Left renal cortex interstitium (tissue), 4 donors: ENCODE measurements around the gene TMEM54. TPM values are rescaled to one million over a fixed set of nuclear protein-coding genes. Genes with fewer than 3 reads are reported as not detected.

Source experiments
- DNase-seq, 4 donors: peaks; one replicate each; pipeline ENCODE4 v3.0.0-alpha.2; 2013; ENCODE audit warnings: low read depth in 4 of 4, low spot score in 2 of 4, missing footprints in 1 of 4
- polyA plus RNA-seq, 4 donors: library from polyadenylated mRNA; unstranded; fragments of 120-200 nt; gene quantifications; one replicate each; pipeline ENCODE4 v1.2.1, GENCODE V29; 2013; ENCODE audit not compliant: insufficient read length in 4 of 4

TMEM54 gene
- polyA plus RNA-seq, 4 donors, result 5.5 to 13.1 (median 10.4) TPM

- DNase-seq, result no peak
Observed at GRCh38 chr1:32883338-32884031, 17.7 kb downstream of the TMEM54 start.

DNA sequence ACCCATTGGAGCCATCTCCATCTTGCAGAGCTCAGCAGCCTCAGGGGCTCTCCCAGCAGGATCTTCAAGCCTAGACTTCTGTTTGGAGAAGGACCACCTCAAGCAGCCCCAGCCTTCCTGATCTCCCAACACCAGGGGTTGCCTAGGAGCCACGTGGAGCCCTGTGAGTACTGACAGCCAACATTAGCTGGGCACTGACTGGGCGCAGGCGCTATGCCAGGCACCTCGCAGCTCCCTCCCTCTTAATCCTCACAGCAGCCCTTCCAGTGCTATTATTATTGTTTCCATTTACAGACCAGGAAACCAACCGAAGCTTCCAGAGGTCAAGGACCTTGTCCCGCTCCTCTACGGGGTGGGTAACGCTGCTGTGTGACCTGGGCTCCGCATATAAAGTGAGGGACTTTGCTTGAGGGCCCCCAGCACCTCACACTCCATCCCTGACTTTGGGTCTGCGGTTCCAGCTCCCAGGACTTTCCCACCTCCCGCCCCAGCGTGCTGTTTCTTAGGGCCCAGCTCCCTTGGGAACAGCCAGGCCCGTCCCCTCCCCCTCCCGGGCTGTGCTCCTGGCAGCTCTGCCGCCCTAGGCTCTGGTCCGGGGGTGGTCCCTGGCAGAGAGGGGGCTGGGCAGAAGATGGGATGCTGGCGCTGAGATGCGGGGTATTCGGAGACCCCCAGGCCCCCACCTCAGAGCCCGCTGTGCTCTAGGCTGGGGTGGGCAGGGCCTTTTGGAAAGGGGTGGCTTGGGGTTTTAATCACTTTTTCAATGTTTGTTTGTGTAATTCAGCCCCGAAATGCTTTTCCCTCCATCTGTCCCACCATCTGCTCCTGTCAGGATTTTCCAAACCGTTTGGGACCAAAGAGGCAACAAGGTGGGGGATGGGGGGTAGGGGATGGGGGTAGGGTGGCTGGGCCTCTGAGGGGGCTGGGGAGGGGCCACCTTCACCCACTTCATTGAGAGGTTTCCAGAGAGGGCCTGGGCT, 19.0 kb downstream of the TMEM54 start:
- no peak for DNase-seq

GRCh38 chr1:32881291-32881690, 19.9 kb downstream of the TMEM54 start:
- DNase-seq, result no peak

DNA sequence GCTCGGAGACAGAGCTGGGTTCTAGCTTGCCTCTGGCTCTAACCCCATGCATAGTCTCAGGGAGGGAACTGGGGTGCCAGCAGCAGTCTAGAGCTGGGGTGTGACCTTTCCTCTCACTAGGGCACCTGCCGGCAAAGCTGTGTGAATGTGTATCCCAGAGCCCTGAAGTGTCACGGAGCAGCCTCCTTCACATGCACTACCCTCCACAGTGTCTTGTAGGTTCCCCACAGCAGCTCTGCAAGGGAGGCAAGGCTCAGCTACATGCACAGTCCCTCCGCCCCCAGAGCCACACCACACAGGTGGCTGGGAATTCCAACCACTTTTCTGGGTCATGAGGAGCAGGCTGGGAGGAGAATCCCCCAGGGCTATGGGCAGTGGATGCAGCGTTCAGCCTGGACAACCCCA, 22.6 kb downstream of the TMEM54 start:
- DNase-seq, result no peak

DNA sequence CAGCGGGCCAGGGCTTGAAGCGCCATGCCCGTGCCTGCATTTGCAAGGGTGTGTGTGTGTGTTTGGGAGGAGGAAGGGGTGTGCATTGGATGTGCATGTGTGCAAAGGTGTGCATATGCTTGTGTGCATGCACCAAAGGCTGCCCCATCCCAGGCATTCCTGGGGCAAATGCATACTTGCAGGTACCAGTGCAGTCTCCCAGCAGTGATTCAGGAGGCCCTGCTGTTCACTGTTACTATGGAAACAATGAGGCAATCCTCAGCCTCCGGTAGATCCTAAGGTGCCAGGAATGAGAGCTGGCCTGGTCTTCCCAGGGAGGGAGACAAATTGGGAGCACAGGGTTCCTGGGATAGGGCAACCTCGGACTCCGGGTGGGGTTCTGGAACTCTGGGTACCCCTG, 23.0 kb downstream of the TMEM54 start:
- no peak for DNase-seq

- no peak for DNase-seq
Observed at GRCh38 chr1:32877211-32878110, 23.7 kb downstream of the TMEM54 start.

GRCh38 chr1:32876341-32877210, 24.6 kb downstream of the TMEM54 start:
- no peak for DNase-seq

GRCh38 chr1:32874860-32875752, 26.1 kb downstream of the TMEM54 start:
- no peak for DNase-seq

- DNase-seq, result no peak
Observed at GRCh38 chr1:32873484-32873883, 27.7 kb downstream of the TMEM54 start.

DNA sequence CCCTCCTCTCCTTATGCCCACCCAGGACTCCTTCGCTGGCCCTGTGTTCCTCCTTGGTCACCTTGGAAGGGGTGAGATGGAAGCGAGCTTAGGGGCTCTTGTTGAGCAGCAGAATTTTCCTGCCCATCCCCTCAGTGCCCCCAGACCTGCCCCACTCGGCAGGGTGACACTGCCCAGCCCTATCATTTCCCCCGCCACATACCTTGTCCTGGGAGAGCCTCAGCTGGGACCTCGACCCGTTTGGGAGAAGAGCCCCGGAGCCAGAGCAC, 29.1 kb downstream of the TMEM54 start:
- no peak for DNase-seq

DNA sequence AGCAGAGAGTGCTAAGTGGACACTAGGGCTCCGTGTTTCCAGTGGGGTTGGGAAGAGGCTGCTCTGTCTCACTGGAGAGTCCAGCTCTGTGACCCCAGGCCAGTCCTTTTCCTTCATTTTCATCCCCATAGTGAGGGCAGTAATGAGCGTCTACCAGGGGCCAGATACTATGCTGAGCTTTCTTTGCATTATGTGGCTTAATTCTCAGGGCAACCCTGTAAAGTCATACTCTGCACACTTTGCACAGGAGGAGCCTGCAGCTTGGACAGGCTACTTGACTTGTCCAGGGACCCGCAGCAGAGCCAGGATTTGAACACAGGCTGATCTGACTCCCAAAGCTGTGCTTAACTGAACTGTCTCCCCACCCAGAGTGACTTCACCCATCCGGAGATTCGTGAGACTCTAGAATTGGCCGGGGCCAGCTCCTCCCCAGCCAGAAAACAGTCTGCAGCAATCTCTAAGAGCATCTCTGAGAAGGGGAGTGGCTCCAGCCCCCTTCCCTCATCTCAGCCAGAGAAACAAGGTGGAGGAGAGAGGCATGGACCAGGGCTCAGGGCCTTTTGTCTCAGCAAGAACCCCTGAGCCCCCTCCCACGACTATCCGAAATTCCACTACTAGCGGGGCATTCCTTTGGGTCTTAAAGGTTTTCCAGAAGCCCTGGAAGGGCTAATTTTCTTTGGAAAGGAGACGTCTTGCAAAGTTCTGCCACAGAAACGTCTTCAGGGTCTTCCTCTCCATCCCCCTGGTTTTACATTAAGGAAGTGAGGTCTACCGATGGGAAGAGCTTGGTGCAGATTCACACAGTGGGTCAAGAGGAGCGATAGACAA, 29.6 kb downstream of the TMEM54 start:
- no peak for DNase-seq

GRCh38 chr1:32870615-32871363, 30.4 kb downstream of the TMEM54 start, which contains the start of gene FNDC5:
Gene FNDC5, minus strand, starts transcription at chr1:32870912.
- DNase-seq, result peak in 2 of 4 donors; percentile 34 to 50

- no peak for DNase-seq
Observed at GRCh38 chr1:32869923-32870614, 31.1 kb downstream of the TMEM54 start.

DNA sequence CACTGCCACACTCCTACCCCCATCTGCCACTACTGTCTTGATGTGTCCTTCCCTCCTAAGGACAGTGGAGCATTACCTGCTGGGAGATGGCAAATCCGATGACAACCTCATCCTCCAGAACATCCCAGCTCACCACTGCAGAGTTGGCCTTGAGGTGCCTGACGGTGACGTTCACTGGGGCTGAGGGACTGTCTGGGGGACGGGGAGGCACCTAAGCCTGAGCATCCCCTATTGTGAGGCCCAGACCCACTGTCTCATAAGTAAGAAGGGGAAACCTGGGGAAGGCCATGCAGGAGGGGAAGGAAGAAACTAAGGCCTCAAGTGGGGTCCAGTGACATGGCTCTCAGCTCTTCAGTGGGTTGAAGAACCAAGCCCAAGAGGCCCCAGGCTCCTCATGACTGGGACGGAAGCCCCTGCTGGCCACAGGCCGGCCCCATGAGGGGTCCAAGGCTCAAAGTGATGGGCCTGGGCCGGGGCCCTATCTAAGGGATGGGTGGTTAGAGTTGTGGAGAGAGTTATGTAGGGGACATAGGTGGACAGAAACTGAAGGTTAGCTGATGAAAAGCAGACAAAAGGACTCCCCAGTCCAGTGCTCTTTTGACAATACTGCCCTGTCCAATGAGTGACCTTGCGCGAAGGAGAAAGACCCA, 32.3 kb downstream of the TMEM54 start:
- DNase-seq, result no peak

DNA sequence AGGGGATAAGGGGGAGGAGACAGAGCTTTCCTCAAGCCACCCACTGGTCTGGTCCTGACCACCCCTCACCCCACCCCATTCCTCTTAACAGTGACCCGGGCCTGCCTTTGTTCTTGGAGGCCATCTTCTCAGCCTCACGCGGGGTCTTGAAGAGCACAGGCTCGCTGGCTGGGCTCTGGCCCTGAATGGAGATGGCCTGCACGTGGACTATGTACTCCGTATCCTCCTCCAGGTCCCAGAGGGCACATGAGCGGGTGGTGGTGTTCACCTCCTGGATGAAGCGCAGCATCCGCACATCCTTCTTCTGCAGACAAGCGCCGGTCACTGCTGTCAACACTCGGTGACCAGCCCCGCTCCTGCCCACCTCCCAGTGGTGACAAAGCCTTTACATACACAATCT, 33.1 kb downstream of the TMEM54 start:
- no peak for DNase-seq

GRCh38 chr1:32867671-32868070, 33.5 kb downstream of the TMEM54 start:
- no peak for DNase-seq
